Measurements from ENCODE around the gene PAQR6.

The PAQR6 gene

GRCh38 chr1:156284112-156284511 is 36.3 kb upstream of the PAQR6 start, which contains the start of gene TMEM79:
Gene TMEM79 (plus strand): TSS chr1:156284325. CDS start chr1:156285227, 902 bp downstream.
- peak within 1 kb of the TSS; percentile 83 for H3K4me3 ChIP-seq
- H3K9ac ChIP-seq = peak within 1 kb of the TSS; percentile 96
- no peaks in the 10 kb centered on the region for H3K9me3 ChIP-seq
- peaks cover 42% of the 10 kb centered on the region for H3K36me3 ChIP-seq
- peak within 1 kb of the TSS; percentile 95 for H3K27ac ChIP-seq
- H4K20me1 ChIP-seq = peaks cover 29% of the 10 kb centered on the region
- no peak for TF ChIP-seq Cebpa-rat (IDR thresholded peaks at IDR 0.05)
- H3K4me1 ChIP-seq = peaks cover 34% of the 10 kb centered on the region
- H3K4me2 ChIP-seq = peak within 1 kb of the TSS; percentile 95
- H3K27me3 ChIP-seq = no peaks in the 10 kb centered on the region

- Histone ChIP-seq H3K9ac (peak overlapping the region; percentile 96), H3K27me3 (no peaks in the 10 kb centered on the region), H3K36me3 (peaks cover 43% of the 10 kb centered on the region), H3K4me2 (peak overlapping the region; percentile 95), H3K27ac (peak overlapping the region; percentile 95), H3K9me3 (no peaks in the 10 kb centered on the region), H4K20me1 (peaks cover 35% of the 10 kb centered on the region), H3K4me3 (peak overlapping the region; percentile 83), H3K4me1 (peaks cover 34% of the 10 kb centered on the region)
- TF ChIP-seq Cebpa-rat (IDR thresholded peaks at IDR 0.05) = no peak
Measured at GRCh38 chr1:156283521-156283920, 35.7 kb upstream of the PAQR6 start.

- H3K4me1 ChIP-seq = peaks cover 34% of the 10 kb centered on the region
- H3K9ac ChIP-seq = peak within 1 kb of the TSS; percentile 96
- H4K20me1 ChIP-seq = peaks cover 44% of the 10 kb centered on the region
- no peaks in the 10 kb centered on the region for H3K9me3 ChIP-seq
- TF ChIP-seq Cebpa-rat (IDR thresholded peaks at IDR 0.05) = no peak
- peak within 1 kb of the TSS; percentile 95 for H3K4me2 ChIP-seq
- peak within 1 kb of the TSS; percentile 83 for H3K4me3 ChIP-seq
- H3K27me3 ChIP-seq = no peaks in the 10 kb centered on the region
- peaks cover 49% of the 10 kb centered on the region for H3K36me3 ChIP-seq
- peak within 1 kb of the TSS; percentile 95 for H3K27ac ChIP-seq
Measured at GRCh38 chr1:156282479-156283222, 34.8 kb upstream of the PAQR6 start, which contains the start of gene SMG5. Gene SMG5 (minus strand): TSS chr1:156282825. CDS start chr1:156282680, 145 bp downstream.

GRCh38 chr1:156281693-156282478 is 34.0 kb upstream of the PAQR6 start:
- no peak for TF ChIP-seq Cebpa-rat (IDR thresholded peaks at IDR 0.05)
- Histone ChIP-seq H3K4me1 (peaks cover 34% of the 10 kb centered on the region), H3K36me3 (peaks cover 56% of the 10 kb centered on the region), H3K27ac (peak overlapping the region; percentile 95), H3K4me2 (peak overlapping the region; percentile 92), H4K20me1 (peaks cover 50% of the 10 kb centered on the region), H3K4me3 (peak overlapping the region; percentile 83), H3K9me3 (no peaks in the 10 kb centered on the region), H3K27me3 (no peaks in the 10 kb centered on the region), H3K9ac (peak overlapping the region; percentile 96)

DNA sequence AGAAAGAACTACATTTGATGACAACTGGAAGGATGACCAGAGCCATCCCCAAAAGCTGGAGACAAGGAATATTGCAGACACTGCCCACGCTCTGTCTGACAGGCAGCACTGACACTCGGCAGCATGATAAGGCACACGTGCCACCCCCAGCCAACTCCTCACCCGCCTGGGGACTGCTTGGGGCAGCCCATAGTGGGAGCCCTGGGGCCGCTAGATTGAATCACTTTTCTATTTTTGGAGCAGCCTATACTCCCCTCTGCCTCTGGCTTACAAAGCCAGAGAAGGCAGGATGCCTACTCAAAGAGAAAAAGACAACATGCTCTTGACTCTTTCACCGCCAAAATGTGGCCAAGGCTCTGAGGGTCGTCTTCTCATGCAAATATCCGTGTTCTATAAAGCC is 33.4 kb upstream of the PAQR6 start:
- Histone ChIP-seq H3K4me3 (peak overlapping the region; percentile 83), H3K27ac (peak overlapping the region; percentile 95), H3K4me2 (peak overlapping the region; percentile 92)

GRCh38 chr1:156279837-156280236 is 32.0 kb upstream of the PAQR6 start:
- no peak overlapping the region for H3K27ac ChIP-seq
- TF ChIP-seq Cebpa-rat (IDR thresholded peaks at IDR 0.05) = no peak
- H3K9me3 ChIP-seq = no peaks in the 10 kb centered on the region
- H3K27me3 ChIP-seq = no peaks in the 10 kb centered on the region
- H3K4me2 ChIP-seq = 0 out of 2 replicates have a peak overlapping the region, but pooled peaks have one; percentile 92
- peaks cover 34% of the 10 kb centered on the region for H3K4me1 ChIP-seq
- H3K9ac ChIP-seq = no peak overlapping the region
- H4K20me1 ChIP-seq = peaks cover 67% of the 10 kb centered on the region
- no peak overlapping the region for H3K4me3 ChIP-seq
- peaks cover 57% of the 10 kb centered on the region for H3K36me3 ChIP-seq

More for the DNA sequence above, 33.4 kb upstream of the PAQR6 start:
- Histone ChIP-seq H3K27me3 (no peaks in the 10 kb centered on the region), H3K4me1 (peaks cover 34% of the 10 kb centered on the region), H3K36me3 (peaks cover 56% of the 10 kb centered on the region), H4K20me1 (peaks cover 55% of the 10 kb centered on the region), H3K9me3 (no peaks in the 10 kb centered on the region), H3K9ac (peak overlapping the region; percentile 96)
- TF ChIP-seq Cebpa-rat (IDR thresholded peaks at IDR 0.05) = no peak

GRCh38 chr1:156276966-156277381 is 29.1 kb upstream of the PAQR6 start:
- Histone ChIP-seq H3K36me3 (peaks cover 85% of the 10 kb centered on the region), H3K4me3 (no peak overlapping the region), H4K20me1 (peaks cover 82% of the 10 kb centered on the region), H3K27ac (no peak overlapping the region), H3K27me3 (no peaks in the 10 kb centered on the region), H3K4me2 (no peak overlapping the region), H3K9me3 (no peaks in the 10 kb centered on the region), H3K4me1 (peaks cover 21% of the 10 kb centered on the region), H3K9ac (no peak overlapping the region)
- TF ChIP-seq Cebpa-rat (IDR thresholded peaks at IDR 0.05) = no peak

DNA sequence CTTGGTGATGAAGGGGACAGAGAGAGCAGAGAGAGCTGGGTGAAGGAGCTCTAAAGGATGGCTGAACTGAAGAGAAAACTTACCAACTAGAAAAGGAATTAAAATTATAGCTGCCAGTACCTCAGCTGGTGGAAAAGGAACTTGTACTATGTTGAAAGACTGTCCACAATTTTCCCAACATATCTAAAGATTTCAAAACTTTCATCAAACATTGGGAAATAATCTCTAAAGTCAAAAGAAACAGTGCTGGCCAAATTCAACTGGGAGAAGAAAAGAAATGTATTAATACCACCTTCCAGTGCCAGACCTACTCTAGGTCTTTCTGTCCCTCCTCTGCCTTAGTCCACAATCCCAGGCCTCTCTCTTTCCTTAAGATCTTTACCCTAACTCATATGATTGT is 28.7 kb upstream of the PAQR6 start:
- no peak overlapping the region for H3K4me3 ChIP-seq
- no peak for TF ChIP-seq Cebpa-rat (IDR thresholded peaks at IDR 0.05)
- peaks cover 82% of the 10 kb centered on the region for H4K20me1 ChIP-seq
- H3K27me3 ChIP-seq = no peaks in the 10 kb centered on the region
- no peaks in the 10 kb centered on the region for H3K9me3 ChIP-seq
- peaks cover 17% of the 10 kb centered on the region for H3K4me1 ChIP-seq
- H3K27ac ChIP-seq = no peak overlapping the region
- H3K9ac ChIP-seq = no peak overlapping the region
- peaks cover 90% of the 10 kb centered on the region for H3K36me3 ChIP-seq
- H3K4me2 ChIP-seq = no peak overlapping the region

DNA sequence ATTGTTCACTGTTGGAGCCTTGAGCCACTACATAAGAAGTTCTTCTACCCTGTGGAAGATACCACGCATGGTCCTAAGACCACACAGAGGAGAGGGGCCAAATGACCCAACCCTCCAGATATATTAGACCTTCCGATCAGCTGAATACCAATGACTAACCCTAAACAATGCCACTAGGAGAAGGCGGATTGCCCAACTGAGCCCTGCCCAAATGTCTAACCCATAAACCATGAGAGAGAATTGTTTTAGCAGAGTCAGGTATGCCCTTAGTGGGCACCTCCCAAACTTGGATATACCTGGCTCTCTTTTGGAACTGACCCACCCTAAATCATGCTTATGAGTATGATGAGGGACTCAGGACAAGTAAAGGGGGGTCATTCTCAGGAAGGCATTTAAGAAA is 22.5 kb upstream of the PAQR6 start:
- Histone ChIP-seq H3K27me3 (no peaks in the 10 kb centered on the region), H3K27ac (no peak overlapping the region), H3K4me3 (no peak overlapping the region), H3K9me3 (no peaks in the 10 kb centered on the region), H3K4me2 (no peak overlapping the region), H3K9ac (no peak overlapping the region), H3K36me3 (peaks cover 99% of the 10 kb centered on the region), H4K20me1 (peaks cover 80% of the 10 kb centered on the region), H3K4me1 (no peaks in the 10 kb centered on the region)
- TF ChIP-seq Cebpa-rat (IDR thresholded peaks at IDR 0.05) = no peak

DNA sequence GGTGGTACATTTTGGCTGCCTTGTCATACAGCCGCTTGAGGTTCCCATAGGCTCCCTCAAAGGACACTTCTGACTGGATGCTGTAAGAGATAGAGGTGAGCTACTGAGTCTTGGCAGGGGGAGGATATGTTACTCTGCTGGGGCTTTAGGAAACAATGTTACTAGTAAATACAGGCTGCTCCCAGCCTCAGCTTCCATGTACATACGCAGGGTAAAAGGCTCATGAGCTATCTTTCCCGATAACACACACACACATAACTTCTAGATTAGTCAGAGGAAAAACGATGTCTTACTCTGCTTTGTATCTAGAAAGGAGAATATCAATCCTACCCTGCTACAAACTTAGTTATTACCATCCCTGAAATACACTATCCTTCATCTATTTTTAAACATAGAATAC is 20.5 kb upstream of the PAQR6 start:
- no peaks in the 10 kb centered on the region for H3K4me1 ChIP-seq
- H3K4me2 ChIP-seq = no peak overlapping the region
- no peak overlapping the region for H3K27ac ChIP-seq
- TF ChIP-seq Cebpa-rat (IDR thresholded peaks at IDR 0.05) = no peak
- H3K9ac ChIP-seq = no peak overlapping the region
- no peak overlapping the region for H3K4me3 ChIP-seq
- H3K9me3 ChIP-seq = no peaks in the 10 kb centered on the region
- H3K27me3 ChIP-seq = no peaks in the 10 kb centered on the region
- peaks cover 78% of the 10 kb centered on the region for H4K20me1 ChIP-seq
- H3K36me3 ChIP-seq = peaks cover 99% of the 10 kb centered on the region
